Activated naive CD4-positive, alpha-beta T cell treated with anti-CD3 and anti-CD28 coated beads, Interleukin-2, amount 50 U/mL, for 16 hours (primary cell): ENCODE data around the gene CD4.
A peak's percentile ranks its signal among the peaks of the same experiment; 100 is the strongest.
"Not testable (repeated sequence)": the region's sequence is repeated elsewhere in the genome, so short reads cannot be mapped to it uniquely, and the experiment has no call there.

Experiments
- DNase-seq: peaks from one replicate; pipeline ENCODE4 v3.0.0-alpha.2; 2020

The CD4 gene

GRCh38 chr12:6849976-6850560 lies 60.7 kb downstream of the CD4 start:
- no peak for DNase-seq

- DNase-seq = no peak
Observed at GRCh38 chr12:6850796-6851152, 61.4 kb downstream of the CD4 start.

GRCh38 chr12:6851153-6851920 lies 62.0 kb downstream of the CD4 start, which contains the start of gene CDCA3:
TSS of gene CDCA3 (minus strand) at chr12:6851286. CDS start at chr12:6850952, 334 bp downstream.
- peak; percentile 91 for DNase-seq

- peak; percentile 99 for DNase-seq
Observed at GRCh38 chr12:6851921-6852650, 62.8 kb downstream of the CD4 start, which contains the start of gene USP5. TSS of gene USP5 (plus strand) at chr12:6852150. CDS start at chr12:6852180, 30 bp downstream.

GRCh38 chr12:6852651-6853354 lies 63.5 kb downstream of the CD4 start:
- peak; percentile 81 for DNase-seq

GRCh38 chr12:6853626-6854025 lies 64.3 kb downstream of the CD4 start:
- DNase-seq = no peak

- DNase-seq = no peak
Observed at GRCh38 chr12:6854036-6854435, 64.7 kb downstream of the CD4 start.

- no peak for DNase-seq
Observed at GRCh38 chr12:6855322-6855721, 66.0 kb downstream of the CD4 start.

GRCh38 chr12:6858799-6859198 lies 69.5 kb downstream of the CD4 start:
- DNase-seq = no peak

- no peak for DNase-seq
Observed at GRCh38 chr12:6860116-6860515, 70.8 kb downstream of the CD4 start.

- no peak for DNase-seq
Observed at GRCh38 chr12:6860942-6861341, 71.6 kb downstream of the CD4 start.

GRCh38 chr12:6861391-6861790 lies 72.1 kb downstream of the CD4 start:
- no peak for DNase-seq

GRCh38 chr12:6863033-6863432 lies 73.7 kb downstream of the CD4 start:
- no peak for DNase-seq

- no peak for DNase-seq
Observed at GRCh38 chr12:6863586-6864321, 74.4 kb downstream of the CD4 start.

GRCh38 chr12:6865307-6865706 lies 76.0 kb downstream of the CD4 start:
- not testable (repeated sequence) for DNase-seq

- no peak for DNase-seq
Observed at GRCh38 chr12:6866163-6866919, 77.0 kb downstream of the CD4 start.

- DNase-seq = no peak
Observed at GRCh38 chr12:6866920-6867412, 77.6 kb downstream of the CD4 start.

GRCh38 chr12:6867413-6868210 lies 78.3 kb downstream of the CD4 start, which contains the start of gene TPI1:
TSS of gene TPI1 (plus strand) at chr12:6867531. CDS start at chr12:6867567, 36 bp downstream.
- peak; percentile 79 for DNase-seq

GRCh38 chr12:6868211-6869048 lies 79.1 kb downstream of the CD4 start:
- DNase-seq = no peak
